GM19240 (cell line): ENCODE measurements around the gene ARVCF.

Experiments
- DNase-seq: peaks from one replicate; pipeline ENCODE4 v3.0.0; 2011; ENCODE audit warnings: low spot score; ENCODE audit not compliant: insufficient read length

ARVCF gene, protein sequence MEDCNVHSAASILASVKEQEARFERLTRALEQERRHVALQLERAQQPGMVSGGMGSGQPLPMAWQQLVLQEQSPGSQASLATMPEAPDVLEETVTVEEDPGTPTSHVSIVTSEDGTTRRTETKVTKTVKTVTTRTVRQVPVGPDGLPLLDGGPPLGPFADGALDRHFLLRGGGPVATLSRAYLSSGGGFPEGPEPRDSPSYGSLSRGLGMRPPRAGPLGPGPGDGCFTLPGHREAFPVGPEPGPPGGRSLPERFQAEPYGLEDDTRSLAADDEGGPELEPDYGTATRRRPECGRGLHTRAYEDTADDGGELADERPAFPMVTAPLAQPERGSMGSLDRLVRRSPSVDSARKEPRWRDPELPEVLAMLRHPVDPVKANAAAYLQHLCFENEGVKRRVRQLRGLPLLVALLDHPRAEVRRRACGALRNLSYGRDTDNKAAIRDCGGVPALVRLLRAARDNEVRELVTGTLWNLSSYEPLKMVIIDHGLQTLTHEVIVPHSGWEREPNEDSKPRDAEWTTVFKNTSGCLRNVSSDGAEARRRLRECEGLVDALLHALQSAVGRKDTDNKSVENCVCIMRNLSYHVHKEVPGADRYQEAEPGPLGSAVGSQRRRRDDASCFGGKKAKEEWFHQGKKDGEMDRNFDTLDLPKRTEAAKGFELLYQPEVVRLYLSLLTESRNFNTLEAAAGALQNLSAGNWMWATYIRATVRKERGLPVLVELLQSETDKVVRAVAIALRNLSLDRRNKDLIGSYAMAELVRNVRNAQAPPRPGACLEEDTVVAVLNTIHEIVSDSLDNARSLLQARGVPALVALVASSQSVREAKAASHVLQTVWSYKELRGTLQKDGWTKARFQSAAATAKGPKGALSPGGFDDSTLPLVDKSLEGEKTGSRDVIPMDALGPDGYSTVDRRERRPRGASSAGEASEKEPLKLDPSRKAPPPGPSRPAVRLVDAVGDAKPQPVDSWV

DNA sequence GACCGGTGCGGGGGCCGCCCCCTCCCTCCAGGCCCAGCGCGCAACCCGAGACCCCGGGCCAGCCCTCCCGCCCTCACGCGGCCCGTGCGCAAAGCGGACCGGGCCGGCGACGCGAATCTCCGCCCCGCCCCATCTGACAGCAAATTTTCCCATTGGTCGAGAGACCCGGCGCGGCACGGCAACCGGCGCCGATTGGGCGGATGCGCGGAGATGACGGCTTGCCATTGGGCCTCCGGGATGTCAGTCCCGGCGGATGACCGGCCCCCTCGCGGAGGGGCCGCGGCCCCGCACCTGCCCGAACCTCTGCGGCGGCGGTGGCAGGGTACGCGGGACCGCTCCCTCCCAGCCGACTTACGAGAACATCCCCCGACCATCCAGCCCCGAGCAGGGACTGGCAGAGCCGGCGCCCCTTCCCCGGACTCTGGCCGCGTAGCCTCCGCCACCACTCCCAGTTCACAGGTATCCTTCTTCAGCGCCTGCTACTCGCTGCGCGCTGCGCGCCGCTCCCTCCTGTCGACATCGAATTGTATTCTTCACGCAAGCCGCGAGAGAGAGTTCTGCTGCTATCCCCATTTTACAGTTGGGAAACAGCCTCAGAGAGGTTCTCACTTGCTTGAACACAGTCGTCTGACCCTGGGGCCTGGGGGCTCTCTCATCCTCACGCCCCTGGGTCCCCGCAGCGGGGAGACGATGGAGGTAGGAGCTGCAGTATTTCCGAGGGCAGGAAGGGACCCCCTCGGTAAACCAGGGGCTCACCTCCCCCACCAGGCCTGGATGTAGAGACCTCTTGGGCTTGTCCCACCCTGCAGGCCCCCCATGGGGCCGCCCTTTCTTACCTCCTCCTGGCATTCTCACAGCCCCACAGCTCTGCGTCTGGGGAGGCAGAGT lies at the start of gene ARVCF:
Gene ARVCF, minus strand, starts transcription at position 90 of the 888 bp plus-strand sequence. CDS start 26,029 bp downstream, outside the sequence.
- DNase-seq, result peak; percentile 95

DNA sequence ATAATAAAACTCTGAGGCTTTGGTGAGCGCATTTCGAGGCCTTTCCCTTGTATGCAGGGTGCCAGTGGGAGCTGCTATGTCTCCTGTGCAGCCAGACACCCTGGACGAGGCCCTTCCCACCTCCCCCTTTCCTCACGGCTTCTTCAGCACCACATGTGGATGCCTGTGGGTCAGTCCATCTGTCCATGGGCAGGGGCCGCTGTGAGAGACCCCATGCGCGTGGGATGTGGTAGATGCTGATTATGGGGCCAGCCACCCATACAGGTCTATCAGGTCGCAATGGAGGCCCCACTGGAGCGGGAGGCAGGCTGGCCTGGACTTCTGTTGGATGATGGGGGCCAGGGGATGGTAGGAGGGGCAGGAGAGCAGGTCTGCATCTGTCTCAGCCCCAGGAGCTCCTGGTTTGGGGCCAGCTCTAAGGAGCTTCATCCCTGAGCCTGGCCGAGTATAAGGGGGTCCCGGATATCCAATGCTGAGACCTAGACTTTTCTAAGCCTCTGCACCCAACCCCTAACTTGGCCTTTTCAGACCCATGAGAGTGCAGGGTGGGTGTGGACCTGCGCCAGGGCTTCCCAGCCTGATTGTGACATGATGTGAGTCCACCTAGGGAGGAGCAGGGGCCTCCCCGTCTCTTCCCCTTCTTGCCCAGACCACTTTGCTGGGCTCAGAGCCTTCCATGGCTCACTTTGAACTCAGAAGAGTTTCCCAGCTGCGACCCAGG lies 49.4 kb upstream of the ARVCF start:
- DNase-seq, result no peak

DNA sequence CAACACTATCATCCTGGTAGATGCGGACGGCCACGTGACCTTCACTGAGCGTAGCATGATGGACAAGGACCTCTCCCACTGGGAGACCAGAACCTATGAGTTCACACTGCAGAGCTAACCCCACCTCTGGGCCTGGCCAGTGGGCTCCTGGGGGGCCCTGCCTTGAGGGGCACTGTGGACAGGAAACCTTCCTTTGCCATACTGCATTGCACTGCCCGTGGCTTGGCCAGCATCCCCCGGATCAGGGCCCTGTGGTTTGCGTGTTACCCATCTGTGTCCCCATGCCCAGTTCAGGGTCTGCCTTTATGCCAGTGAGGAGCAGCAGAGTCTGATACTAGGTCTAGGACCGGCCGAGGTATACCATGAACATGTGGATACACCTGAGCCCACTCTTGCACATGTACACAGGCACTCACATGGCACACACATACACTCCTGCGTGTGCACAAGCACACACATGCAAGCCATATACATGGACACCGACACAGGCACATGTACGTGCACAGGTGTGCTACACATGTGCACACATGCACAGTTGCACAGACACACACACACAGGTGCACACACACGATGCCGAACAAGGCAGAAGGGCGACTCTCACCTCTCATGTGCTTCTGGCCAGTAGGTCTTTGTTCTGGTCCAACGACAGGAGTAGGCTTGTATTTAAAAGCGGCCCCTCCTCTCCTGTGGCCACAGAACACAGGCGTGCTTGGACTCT lies 48.1 kb upstream of the ARVCF start:
- no peak for DNase-seq

DNA sequence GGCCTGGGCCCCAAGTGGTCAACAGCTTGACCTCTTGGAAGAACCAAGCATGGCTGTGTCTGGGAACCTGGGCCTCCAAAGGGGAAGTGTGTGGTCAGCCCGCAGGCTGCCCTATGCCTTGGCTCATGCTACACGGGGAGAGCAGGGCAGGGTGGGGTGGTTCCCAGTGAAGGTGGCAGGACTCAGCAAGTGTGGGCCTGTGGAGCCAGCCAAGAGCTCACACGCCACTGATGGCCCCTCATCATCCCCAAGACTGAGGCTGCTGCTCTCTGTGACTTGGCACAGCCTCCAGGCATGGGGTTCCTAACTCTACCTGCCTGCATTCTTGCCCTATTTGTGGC lies 47.5 kb upstream of the ARVCF start:
- no peak for DNase-seq

DNA sequence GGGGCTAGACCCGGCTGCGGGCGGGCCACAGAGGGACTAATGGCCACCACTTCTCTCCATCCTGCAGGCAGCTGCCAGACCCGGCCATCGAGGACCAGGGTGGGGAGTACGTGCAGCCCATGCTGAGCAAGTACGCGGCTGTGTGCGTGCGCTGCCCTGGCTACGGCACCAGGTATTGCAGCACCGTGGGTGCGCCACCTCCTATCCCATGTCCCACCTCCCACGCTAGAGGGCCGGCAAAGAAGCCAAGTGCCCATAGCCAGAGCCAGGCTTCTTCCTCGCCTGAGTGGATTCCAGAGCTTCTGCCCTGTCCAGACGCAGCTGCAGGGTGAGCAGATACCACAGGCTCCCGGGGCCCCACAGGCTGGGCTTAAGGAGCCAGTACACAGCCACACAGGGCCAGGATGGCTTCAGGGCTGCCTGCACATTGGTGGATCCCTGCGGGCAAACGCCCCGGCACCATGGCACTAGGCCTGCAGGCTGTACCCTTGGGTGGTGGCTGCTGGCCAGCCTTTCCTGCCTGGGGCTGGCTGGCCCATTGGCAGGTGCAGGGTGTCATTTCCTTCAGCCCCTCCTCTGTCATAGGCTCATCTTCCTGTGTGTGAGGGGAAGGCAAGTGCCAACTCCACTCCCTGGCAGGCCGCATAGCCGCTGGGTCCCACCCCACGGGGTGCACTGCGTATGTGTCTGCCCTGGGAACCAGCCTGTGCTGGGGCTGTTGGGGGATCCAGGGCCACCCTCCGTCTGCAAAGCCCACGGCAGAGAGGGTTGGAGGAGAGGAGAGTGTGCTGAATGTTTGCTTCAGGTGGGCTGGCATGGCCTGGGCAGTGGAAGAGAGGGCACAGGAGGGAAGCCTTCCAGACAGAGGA lies 46.9 kb upstream of the ARVCF start:
- DNase-seq, result no peak

DNA sequence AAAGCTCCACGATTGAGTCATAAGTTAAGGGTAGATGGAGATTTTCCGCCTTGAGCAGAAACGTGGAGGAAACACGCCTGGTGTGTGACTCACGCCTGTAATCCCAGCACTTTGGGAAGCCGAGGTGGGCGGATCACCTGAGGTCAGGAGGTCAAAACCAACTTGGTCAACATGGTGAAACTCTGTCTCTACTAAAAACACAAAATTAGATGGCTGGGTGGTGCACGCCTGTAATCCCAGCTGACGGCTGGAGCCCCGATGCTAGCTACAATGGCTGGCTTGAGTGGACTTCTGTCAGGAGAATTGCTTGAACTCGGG lies 46.1 kb upstream of the ARVCF start:
- DNase-seq, result no peak

DNA sequence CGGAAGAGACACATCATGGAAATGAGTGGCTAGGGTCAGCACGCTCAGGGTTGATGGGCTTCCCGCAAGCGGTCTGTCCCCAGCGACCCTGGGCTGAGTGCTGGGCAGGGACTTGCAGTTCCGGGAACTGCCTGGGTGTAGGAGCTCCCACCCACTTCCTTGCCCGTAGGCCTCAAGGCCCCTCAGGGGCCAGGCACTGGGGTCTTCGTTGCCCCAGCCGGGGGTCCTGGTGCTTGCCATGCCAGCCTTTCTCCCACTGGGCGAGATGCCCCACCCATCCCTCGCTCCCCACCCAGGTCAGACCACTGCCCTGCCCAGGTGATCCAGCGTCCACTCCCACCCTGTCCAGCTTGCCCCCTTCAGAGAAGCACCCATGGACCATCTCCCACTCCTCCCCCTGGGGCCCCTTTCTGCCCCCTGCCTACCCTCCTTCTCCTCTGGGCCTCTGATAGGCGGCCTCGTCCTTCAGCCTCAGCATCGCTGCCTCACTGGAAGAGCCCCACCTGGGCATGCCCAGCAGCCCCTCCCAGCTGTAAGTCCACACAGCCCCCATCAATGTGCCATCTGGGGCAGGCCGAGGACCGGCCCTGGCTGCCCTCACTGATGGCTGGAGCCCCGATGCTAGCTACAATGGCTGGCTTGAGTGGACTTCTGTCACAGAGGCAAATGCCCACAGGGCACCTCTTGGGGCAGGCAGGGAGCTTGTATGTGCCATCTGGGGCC lies 45.6 kb upstream of the ARVCF start:
- no peak for DNase-seq

DNA sequence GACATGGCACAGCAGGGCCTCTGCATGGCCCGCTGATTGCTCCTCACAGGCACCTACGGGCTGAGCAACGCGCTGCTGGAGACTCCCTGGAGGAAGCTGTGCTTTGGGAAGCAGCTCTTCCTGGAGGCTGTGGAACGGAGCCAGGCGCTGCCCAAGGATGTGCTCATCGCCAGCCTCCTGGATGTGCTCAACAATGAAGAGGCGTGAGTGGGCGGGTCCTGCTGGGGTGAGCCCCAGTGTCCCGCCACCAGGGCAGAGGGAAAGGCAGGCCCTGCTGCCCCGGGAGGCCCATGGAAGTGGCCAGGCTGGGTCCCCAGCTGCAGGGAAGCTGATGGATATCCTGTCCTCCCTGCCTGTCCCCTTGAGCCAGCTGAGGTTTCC lies 44.8 kb upstream of the ARVCF start:
- DNase-seq, result no peak

DNA sequence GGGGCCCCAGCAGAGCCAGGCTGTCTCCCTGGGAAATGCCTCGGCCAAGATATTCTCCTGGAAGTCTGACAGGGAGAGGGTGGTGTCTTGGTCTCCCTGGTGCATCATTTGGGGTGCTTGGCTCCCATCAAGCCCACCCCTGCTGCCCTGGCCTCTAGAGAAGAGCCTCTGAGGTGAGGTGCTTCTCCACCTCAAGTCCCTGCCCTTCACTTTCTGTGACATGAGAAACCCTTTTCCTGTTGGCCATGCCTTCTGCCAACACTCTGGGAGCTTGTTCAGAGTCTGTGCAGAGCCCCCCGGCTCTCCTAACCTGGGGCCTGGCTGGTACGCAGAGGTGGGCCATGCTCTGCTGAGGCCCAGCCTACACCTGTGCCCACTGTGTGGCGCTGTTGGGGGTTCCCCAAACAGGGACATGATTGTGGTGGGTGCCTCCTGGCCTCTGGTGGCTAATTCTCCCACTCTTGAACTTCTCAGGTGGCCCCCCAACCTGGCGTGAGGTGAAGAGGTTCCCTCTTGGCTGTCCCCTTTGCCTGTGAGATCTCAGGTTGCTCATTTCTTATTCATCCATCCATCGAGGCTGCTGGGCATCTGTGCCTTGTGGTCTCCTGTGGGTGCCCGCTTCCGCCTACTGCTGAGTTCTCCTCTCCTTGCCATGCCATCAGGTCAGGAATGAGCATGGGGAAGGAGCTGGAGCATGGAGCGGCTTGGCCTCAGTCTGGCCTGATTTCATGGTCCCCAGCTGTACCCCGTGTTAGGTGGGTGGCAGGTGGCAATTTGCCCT lies 44.3 kb upstream of the ARVCF start:
- DNase-seq, result no peak

DNA sequence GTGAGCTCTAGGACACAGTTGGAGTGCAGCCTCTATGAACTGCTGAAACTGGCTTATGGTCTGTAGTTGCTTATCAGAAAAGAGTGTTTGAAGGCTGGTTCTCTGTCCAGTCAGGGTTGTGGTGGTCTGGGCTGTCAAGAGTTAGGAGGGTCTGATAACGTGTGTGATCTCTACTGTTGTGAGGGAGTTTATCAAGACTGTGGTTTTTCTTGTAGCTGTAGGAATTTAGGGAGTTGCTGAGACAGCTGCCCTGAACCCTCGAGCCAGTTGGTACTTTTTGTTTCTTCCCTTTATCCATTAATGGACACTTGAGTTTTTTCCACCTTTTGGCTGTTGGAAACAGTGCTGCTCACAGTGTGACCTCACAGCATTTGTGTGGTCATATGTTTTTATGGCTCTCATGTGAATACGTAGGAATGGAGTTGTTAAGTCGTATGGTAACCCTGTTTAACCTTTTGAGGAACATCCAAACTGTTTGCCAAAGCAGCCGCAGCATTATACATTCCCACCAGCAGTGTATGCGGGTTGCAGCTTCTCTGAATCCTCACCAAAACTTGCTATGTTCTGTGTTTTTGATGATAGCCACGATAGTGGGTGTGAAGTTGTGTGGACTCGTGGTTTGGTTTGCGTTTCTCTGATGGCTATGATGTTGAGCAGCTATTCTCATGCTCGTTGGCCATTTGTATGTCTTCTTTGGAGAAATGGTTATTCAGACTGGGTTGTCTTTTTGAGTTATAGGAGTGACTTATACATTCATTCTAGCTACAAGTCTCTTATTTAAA lies 42.6 kb upstream of the ARVCF start:
- DNase-seq, result no peak

DNA sequence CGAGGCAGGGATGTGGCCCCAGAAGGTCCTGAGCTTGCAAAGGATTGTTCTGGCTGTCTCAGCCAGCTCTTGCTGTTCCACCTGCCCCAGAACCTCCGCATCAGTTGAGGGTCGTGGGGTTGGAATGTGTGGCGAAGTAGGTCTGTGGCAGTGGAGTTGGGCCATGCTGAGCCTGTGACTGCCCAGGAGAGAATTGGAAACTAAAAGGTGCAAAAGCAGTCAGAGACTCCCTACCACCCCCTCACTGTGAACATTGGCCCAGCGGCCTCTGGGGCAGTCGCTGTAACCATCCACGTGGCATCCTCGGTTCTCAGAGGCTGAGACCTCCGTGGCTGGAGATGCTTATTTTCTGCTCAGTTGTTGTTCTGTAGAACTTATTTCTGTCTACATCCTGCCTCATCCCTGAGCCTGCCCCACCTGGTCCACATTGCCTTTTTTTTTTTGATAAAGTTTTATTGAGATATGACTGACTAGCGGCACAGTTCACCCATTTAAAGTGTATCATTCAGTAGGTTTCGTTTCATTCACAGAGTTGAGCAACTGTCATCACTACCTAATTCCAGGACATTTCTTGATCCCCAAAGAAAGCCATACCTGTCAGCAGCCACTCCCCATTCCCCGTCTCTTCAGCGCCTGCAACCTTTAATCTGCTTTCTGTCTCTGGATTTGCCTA lies 41.1 kb upstream of the ARVCF start:
- no peak for DNase-seq

DNA sequence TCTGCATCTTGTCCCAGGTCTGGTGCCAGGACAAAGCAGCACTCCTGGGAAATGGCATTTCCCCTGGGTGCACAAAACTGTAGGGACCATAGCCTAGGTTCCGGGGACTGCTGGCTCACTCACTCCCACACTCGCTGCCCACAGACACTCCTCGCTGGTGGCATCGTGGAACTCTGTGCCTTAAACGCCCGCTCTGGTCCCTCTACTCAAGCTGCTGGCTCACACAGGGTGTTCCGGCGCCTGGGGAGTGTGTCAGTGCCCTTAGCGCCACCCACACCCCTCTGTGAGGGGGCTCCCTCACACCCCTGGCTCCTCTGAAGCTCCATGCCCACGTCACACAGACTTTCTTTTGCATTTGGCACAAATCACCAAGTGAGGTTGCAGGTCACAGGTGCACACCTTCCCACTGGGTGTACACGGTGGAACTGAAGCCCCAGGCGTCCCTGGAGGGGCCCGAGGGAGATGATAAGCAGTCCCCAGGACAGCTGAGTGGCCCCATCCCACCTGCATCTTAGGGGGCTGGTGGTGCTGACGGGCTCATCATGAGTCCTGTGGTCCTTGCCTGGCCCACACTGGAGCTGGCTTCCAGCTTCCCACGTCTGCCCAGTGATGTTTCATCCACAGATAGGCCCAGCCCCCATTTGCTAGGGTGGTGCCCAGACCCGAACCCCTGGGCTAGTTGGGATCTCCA lies 40.2 kb upstream of the ARVCF start:
- no peak for DNase-seq

DNA sequence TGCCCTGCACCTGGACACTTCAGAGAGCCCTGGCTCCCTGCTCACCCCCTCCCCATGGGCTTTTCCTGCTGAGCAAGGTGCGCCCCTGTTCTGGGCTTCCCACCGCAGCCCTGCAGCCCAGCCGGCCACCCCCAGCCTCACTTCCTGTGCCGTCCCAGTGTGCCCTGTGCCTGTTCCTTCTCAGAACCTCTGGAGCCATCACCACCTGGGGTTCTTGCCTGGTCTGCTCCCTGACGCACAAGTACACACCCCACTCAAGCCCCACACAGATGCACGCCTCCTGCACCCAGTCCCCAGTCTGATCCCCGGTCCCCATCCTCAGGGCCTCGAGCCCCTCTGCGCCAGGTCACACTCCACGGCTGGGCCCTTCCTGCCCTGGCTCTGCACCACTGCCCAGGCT lies 39.5 kb upstream of the ARVCF start:
- DNase-seq, result no peak

DNA sequence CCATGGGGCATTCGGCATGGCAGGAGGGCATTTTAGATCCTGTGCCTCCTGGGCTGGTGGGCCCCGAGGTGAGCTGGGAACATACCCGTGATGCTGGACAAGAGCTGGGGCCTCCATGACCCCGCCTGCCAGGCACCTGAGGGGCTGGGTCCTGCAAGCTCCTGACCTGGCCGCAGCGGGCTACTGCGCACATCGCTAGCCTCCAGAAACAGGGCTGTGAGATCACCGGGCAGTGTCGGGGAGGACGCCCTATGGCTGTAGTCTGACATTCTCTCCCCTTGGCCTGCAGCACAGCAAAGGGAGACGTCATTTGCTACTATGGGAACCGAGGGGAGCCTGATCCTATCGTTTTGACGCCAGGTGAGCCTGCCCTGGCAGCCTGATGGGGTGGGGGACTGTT lies 39.0 kb upstream of the ARVCF start:
- DNase-seq, result no peak

DNA sequence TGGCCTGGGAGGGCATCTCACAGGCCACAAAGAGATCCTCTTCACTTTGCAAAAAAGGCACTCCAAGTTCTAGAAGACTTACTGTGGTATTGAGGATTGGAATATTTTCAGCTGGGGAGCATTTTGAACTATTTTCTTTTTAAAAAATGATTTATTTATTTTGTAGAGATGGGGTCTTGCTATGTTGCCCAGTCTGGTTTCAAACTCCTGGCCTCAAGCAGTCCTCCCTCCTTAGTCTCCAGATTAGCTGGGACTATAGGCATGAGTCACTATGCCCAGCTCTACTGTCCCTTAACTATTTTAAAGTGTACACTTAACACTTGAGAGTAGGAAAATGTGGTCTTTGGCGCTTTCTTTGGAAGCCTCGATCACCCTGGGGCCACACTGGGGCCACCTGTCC lies 38.5 kb upstream of the ARVCF start:
- no peak for DNase-seq

DNA sequence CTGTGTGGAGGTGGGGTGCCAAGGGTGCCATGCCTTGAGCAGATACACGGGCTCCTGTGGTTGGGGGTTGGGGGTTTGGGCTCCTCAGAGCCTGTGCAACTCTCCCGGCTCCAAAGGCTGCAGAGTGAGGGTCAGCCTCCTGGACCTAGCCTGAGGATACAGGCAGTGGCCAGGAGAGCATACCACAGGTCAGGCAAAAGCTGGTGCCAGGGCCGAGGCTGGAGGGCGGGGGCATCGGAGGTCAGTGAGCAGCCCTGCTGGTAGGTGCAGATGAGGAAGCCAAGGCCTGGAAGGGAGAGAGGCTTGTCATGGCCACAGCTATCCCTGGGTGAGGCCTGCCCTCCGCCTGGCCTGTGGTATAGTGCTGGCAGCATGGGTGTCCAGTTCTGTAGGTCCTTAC lies 37.9 kb upstream of the ARVCF start:
- DNase-seq, result no peak
